A549 (cell line): ENCODE results near the gene KIZ. TPM values are rescaled to one million over a fixed set of nuclear protein-coding genes. Genes with fewer than 3 reads are reported as not detected.

Source experiments
- ATAC-seq, 2 experiments: fragments of 200-7000 bp in 1 of 2; fragments of >200 bp in 1 of 2; cut with Nextera tagmentation in 1 of 2; cut with Tn5 transposase in 1 of 2; 3 replicates each; pipeline versions ENCODE4 v1.8.0 to v1.9.1; 2018 to 2020; ENCODE audit warnings: mild to moderate bottlenecking in 1 of 2, moderate library complexity in 1 of 2
- CTCF ChIA-PET: fragments of 300-600 bp; sonication (Branson Sonifier 250); formaldehyde crosslinking; extraction: SDS; loops from one replicate; lab custom pipeline; 2021; ENCODE audit warnings: antibody characterized with exemption, inconsistent platforms; lab: Yijun Ruan, JAX
- POLR2A ChIA-PET: fragments of 350-600 bp; formaldehyde crosslinking; extraction: SDS; loops from one replicate; lab custom pipeline; 2021; ENCODE audit warnings: antibody characterized with exemption, inconsistent platforms; lab: Yijun Ruan, JAX
- DNase-seq, 2 experiments: peaks; one replicate each; pipeline versions ENCODE4 v3.0.0 to v3.0.0-alpha.2; 2011 to 2016; ENCODE audit warnings: low read depth in 1 of 2, low spot score in 1 of 2
- FAIRE-seq: peaks from 2 replicates; lab custom pipeline; 2011; peaks lifted over from hg19 to GRCh38; lab: Jason Lieb, UNC
- H3K27ac ChIP-seq, 2 experiments: fragments of >200 bp; sonication (Bioruptor Twin); formaldehyde crosslinking; 3 replicates each; pipeline ENCODE4 v1.5.1; 2016 to 2017
- H3K4me1 ChIP-seq: fragments of >200 bp; sonication (Bioruptor Twin); formaldehyde crosslinking; 3 replicates; pipeline ENCODE4 v1.6.1; 2016
- H3K4me2 ChIP-seq: fragments of >200 bp; sonication (Bioruptor Twin); formaldehyde crosslinking; 3 replicates; pipeline ENCODE4 v1.6.1; 2016
- H3K4me3 ChIP-seq: fragments of >200 bp; sonication (Bioruptor Twin); formaldehyde crosslinking; 3 replicates; pipeline ENCODE4 v1.5.1; 2016
- H3K9me3 ChIP-seq: fragments of >200 bp; sonication (Bioruptor Twin); formaldehyde crosslinking; 3 replicates; pipeline ENCODE4 v1.6.1; 2016
- ATOH8 ChIP-seq: fragments of 250-450 bp; sonication (Bioruptor Pico); IDR thresholded peaks from 2 replicates; pipeline ENCODE4 v1.5.0; 2020; ENCODE audit warnings: low read depth, mild to moderate bottlenecking, moderate library complexity
- CBX2 ChIP-seq: fragments of 200-600 bp; sonication (generic); IDR thresholded peaks from 2 replicates; pipeline ENCODE4 v1.6.1; 2016; ENCODE audit warnings: low read depth, mild to moderate bottlenecking, borderline replicate concordance
- CHD2 ChIP-seq: fragments of 150-350 bp; IDR thresholded peaks from 2 replicates; pipeline ENCODE4 v1.6.1; 2014; ENCODE audit warnings: low read length; ENCODE audit not compliant: partially characterized antibody
- ESRRA ChIP-seq: fragments of 150-350 bp; IDR thresholded peaks from 2 replicates; pipeline ENCODE4 v1.6.1; 2014; ENCODE audit warnings: mild to moderate bottlenecking, low read length, borderline replicate concordance
- FOSB ChIP-seq: fragments of 250-450 bp; sonication (Bioruptor Pico); IDR thresholded peaks from 2 replicates; pipeline ENCODE4 v1.5.0; 2020; ENCODE audit warnings: mild to moderate bottlenecking, moderate library complexity
- FOSL2 ChIP-seq, 2 experiments: fragments of 450-650 bp in 1 of 2; fragments of >200 bp in 1 of 2; sonication (Bioruptor Twin) in 1 of 2; formaldehyde crosslinking; IDR thresholded peaks; 2 replicates each; pipeline versions ENCODE4 v1.5.0 to v1.6.1; 2016 to 2020; ENCODE audit warnings: mild to moderate bottlenecking in 1 of 2, moderate library complexity in 1 of 2
- FOXS1 ChIP-seq: fragments of 250-450 bp; sonication (Bioruptor Pico); IDR thresholded peaks from 2 replicates; pipeline ENCODE4 v1.5.0; 2020; ENCODE audit warnings: mild to moderate bottlenecking, moderate library complexity
- GATA3 ChIP-seq: IDR thresholded peaks from 2 replicates; pipeline ENCODE4 v1.6.1; 2012; ENCODE audit warnings: borderline replicate concordance
- HES2 ChIP-seq: fragments of >200 bp; sonication (Bioruptor Twin); formaldehyde crosslinking; IDR thresholded peaks from 2 replicates; pipeline ENCODE4 v1.6.1; 2016
- HEYL ChIP-seq: fragments of 250-450 bp; sonication (Bioruptor Pico); IDR thresholded peaks from 2 replicates; pipeline ENCODE4 v1.8.0; 2021; ENCODE audit warnings: mild to moderate bottlenecking, moderate library complexity
- HOXA7 ChIP-seq: fragments of 250-450 bp; sonication (Bioruptor Pico); IDR thresholded peaks from 2 replicates; pipeline ENCODE4 v1.5.0; 2020; ENCODE audit warnings: mild to moderate bottlenecking, moderate library complexity
- HOXB13 ChIP-seq: fragments of 250-450 bp; sonication (Bioruptor Pico); IDR thresholded peaks from 2 replicates; pipeline ENCODE4 v1.5.0; 2020; ENCODE audit warnings: low read depth, mild to moderate bottlenecking, moderate library complexity
- JUNB ChIP-seq: fragments of >200 bp; sonication (Bioruptor Twin); formaldehyde crosslinking; IDR thresholded peaks from 2 replicates; pipeline ENCODE4 v1.6.1; 2016
- KDM1A ChIP-seq: fragments of 200-600 bp; sonication (generic); IDR thresholded peaks from 2 replicates; pipeline ENCODE4 v1.6.1; 2016; ENCODE audit warnings: low read depth, mild to moderate bottlenecking
- KDM5A ChIP-seq: fragments of 200-600 bp; sonication (generic); IDR thresholded peaks from 2 replicates; pipeline ENCODE4 v1.6.1; 2016; ENCODE audit warnings: antibody characterized with exemption, mild to moderate bottlenecking
- MAFK ChIP-seq: fragments of 450-650 bp; IDR thresholded peaks from 2 replicates; pipeline ENCODE4 v1.6.1; 2014; ENCODE audit not compliant: partially characterized antibody
- MYC ChIP-seq: IDR thresholded peaks from 2 replicates; pipeline ENCODE4 v1.6.1; 2012; ENCODE audit warnings: mild to moderate bottlenecking, inconsistent platforms, low read length, improper control_type of control experiment, borderline replicate concordance
- NFE2L2 ChIP-seq: fragments of 150-350 bp; conservative IDR thresholded peaks from 2 replicates; pipeline ENCODE4 v1.6.1; 2014; ENCODE audit warnings: low read length
- NR3C1 ChIP-seq: fragments of >200 bp; sonication (Bioruptor Twin); formaldehyde crosslinking; IDR thresholded peaks from 3 replicates; pipeline ENCODE4 v1.6.1; 2017
- POLR2A ChIP-seq: IDR thresholded peaks from 2 replicates; pipeline ENCODE4 v1.6.1; 2012; ENCODE audit warnings: mild to moderate bottlenecking, low read length
- POLR2AphosphoS2 ChIP-seq: conservative IDR thresholded peaks from 2 replicates; pipeline ENCODE4 v1.6.1; 2012; ENCODE audit warnings: low read length, improper control_type of control experiment, inconsistent platforms
- RARB ChIP-seq: fragments of 250-450 bp; sonication (Bioruptor Pico); IDR thresholded peaks from 2 replicates; pipeline ENCODE4 v1.8.0; 2021; ENCODE audit warnings: mild to moderate bottlenecking, moderate library complexity
- RCOR1 ChIP-seq: fragments of 150-350 bp; IDR thresholded peaks from 2 replicates; pipeline ENCODE4 v1.6.1; 2014; ENCODE audit warnings: antibody characterized with exemption, low read length, low read depth
- RFX5 ChIP-seq: fragments of 450-650 bp; IDR thresholded peaks from 2 replicates; pipeline ENCODE4 v1.7.1; 2014; ENCODE audit warnings: antibody characterized with exemption, mild to moderate bottlenecking, moderate library complexity
- RNF2 ChIP-seq: fragments of 200-600 bp; sonication (generic); IDR thresholded peaks from 2 replicates; pipeline ENCODE4 v1.6.1; 2016; ENCODE audit warnings: low read depth, mild to moderate bottlenecking, antibody characterized with exemption, moderate library complexity, borderline replicate concordance
- SREBF2 ChIP-seq: fragments of 450-650 bp; IDR thresholded peaks from 2 replicates; pipeline ENCODE4 v1.6.1; 2014; ENCODE audit warnings: mild to moderate bottlenecking, moderate library complexity
- TP53 ChIP-seq: fragments of 250-450 bp; sonication (Bioruptor Pico); IDR thresholded peaks from 2 replicates; pipeline ENCODE4 v1.5.0; 2021; ENCODE audit warnings: mild to moderate bottlenecking, moderate library complexity
- USF2 ChIP-seq: fragments of 450-650 bp; IDR thresholded peaks from 2 replicates; pipeline ENCODE4 v1.6.1; 2014; ENCODE audit warnings: antibody characterized with exemption
- ZNF302 ChIP-seq: fragments of 250-450 bp; sonication (Bioruptor Pico); IDR thresholded peaks from 2 replicates; pipeline ENCODE4 v1.9.0; 2021; ENCODE audit warnings: inconsistent platforms, mild to moderate bottlenecking, moderate library complexity
- WGBS: methylation state at CpG from one replicate; pipeline ENCODE4 v1.1.6; 2017; ENCODE audit errors: missing lambda C conversion rate; 5-methylcytosine and 5-hydroxymethylcytosine counted together
- polyA plus RNA-seq, 4 experiments: library from polyadenylated mRNA; depleted of rRNA in 3 of 4; stranded (reverse); fragments of >200 nt; fragmentation: RNase III in 1 of 4; extraction: RNeasy Plus Mini Kit Qiagen cat#74134 plus additional on column Dnase treatment in 1 of 4; gene quantifications; 2 replicates in 3 of 4; 3 replicates in 1 of 4; pipeline ENCODE4 v1.2.3, GENCODE V29; 2011 to 2017

KIZ gene
- polyA plus RNA-seq, 2 of the 4 experiments (the other 2 are of a cell fraction), result 6.3 to 19.1 TPM

- FAIRE-seq, result no peak
- CTCF ChIA-PET, result interaction anchor here (0.6 to 2.7 kb wide), 2 partner anchors 24 to 85 kb away, joined by 3 to 19 read pairs; no protein-coding TSS in a partner anchor
- Histone ChIP-seq H3K4me3 (no peak overlapping the region), H3K4me2 (no peak overlapping the region), H3K27ac (no peak overlapping the region), H3K9me3 (peaks cover 10% of the 10 kb centered on the region; the same call in 1 of the 3 replicates), H3K4me1 (no peaks in the 10 kb centered on the region)
- POLR2A ChIA-PET, result no interaction called here
- no peak for DNase-seq
- TF ChIP-seq NR3C1, result no peak
- 27% methylated on average over 8 of the region's 8 CpGs for WGBS
- no peak for ATAC-seq
Measured at GRCh38 chr20:21259346-21259745, 133.5 kb downstream of the KIZ start.

GRCh38 chr20:21262812-21263211, 136.9 kb downstream of the KIZ start:
- ATAC-seq (no peak), FAIRE-seq (no peak), DNase-seq (no peak)
- peaks cover 22% of the 10 kb centered on the region for H3K9me3 ChIP-seq
- H3K27ac ChIP-seq, result no peak overlapping the region
- no peak for TF ChIP-seq NFE2L2
- no peak for TF ChIP-seq FOSB (CRISPR knock-in tag)
- TF ChIP-seq CBX2, result no peak
- TF ChIP-seq HOXA7 (CRISPR knock-in tag), result no peak
- TF ChIP-seq POLR2AphosphoS2, result no peak
- TF ChIP-seq KDM1A, result no peak
- TF ChIP-seq NR3C1, result no peak
- no peak for TF ChIP-seq RARB (CRISPR knock-in tag)
- no peak for TF ChIP-seq HES2
- no peak for TF ChIP-seq ATOH8 (CRISPR knock-in tag)
- no peak for TF ChIP-seq RNF2
- TF ChIP-seq RFX5, result no peak
- no peak for TF ChIP-seq GATA3
- TF ChIP-seq POLR2A, result no peak
- CTCF ChIA-PET, result no interaction called here
- POLR2A ChIA-PET, result no interaction called here
- H3K4me3 ChIP-seq, result no peak overlapping the region
- no peak overlapping the region for H3K4me2 ChIP-seq
- 4% methylated on average over 2 of the region's 2 CpGs for WGBS
- H3K4me1 ChIP-seq, result no peaks in the 10 kb centered on the region

GRCh38 chr20:21265261-21266190, 139.6 kb downstream of the KIZ start:
- ChIA-PET CTCF (interaction anchor here (0.7 to 7.1 kb wide), 5 partner anchors 24 to 405 kb away, joined by 4 to 36 read pairs (median 5); no protein-coding TSS in a partner anchor), POLR2A (interaction anchor here (1.2 kb wide), 1 partner anchor 37 kb away, joined by 4 read pairs; the partner anchor contains the start of gene XRN2)
- ATAC-seq (no peak), DNase-seq (no peak), FAIRE-seq (no peak)
- peaks cover 21% of the 10 kb centered on the region for H3K9me3 ChIP-seq
- 26% methylated on average over 14 of the region's 15 CpGs for WGBS
- H3K4me1 ChIP-seq, result no peaks in the 10 kb centered on the region
- no peak for TF ChIP-seq RCOR1
- TF ChIP-seq RFX5, result no peak
- no peak for TF ChIP-seq CHD2
- TF ChIP-seq KDM5A, result no peak
- no peak for TF ChIP-seq HEYL (CRISPR knock-in tag)
- TF ChIP-seq TP53 (CRISPR knock-in tag), result no peak
- TF ChIP-seq USF2, result no peak
- TF ChIP-seq MAFK, result no peak
- no peak for TF ChIP-seq POLR2A
- TF ChIP-seq FOXS1, result no peak
- TF ChIP-seq JUNB, result no peak
- no peak for TF ChIP-seq ZNF302 (CRISPR knock-in tag)
- TF ChIP-seq HOXB13 (CRISPR knock-in tag), result no peak
- no peak for TF ChIP-seq SREBF2
- no peak for TF ChIP-seq FOSL2 (IDR thresholded peaks at IDR 0.05)
- TF ChIP-seq FOSL2 (CRISPR knock-in tag; IDR thresholded peaks at IDR 0.05), result no peak
- TF ChIP-seq RNF2, result no peak
- TF ChIP-seq ESRRA, result no peak
- TF ChIP-seq MYC, result no peak
- no peak overlapping the region for H3K27ac ChIP-seq
- no peak overlapping the region for H3K4me2 ChIP-seq
- no peak overlapping the region for H3K4me3 ChIP-seq
